SH-SY5Y (cell line): ENCODE results near the gene PCDH9.

Experiments used
- GATA2 ChIP-seq: IDR thresholded peaks from 2 replicates; pipeline ENCODE4 v1.6.1; 2011; ENCODE audit warnings: mild to moderate bottlenecking, low read depth, low read length
- GATA3 ChIP-seq: IDR thresholded peaks from 2 replicates; pipeline ENCODE4 v1.6.1; 2011; ENCODE audit warnings: low read depth, mild to moderate bottlenecking, low read length, moderate library complexity

DNA sequence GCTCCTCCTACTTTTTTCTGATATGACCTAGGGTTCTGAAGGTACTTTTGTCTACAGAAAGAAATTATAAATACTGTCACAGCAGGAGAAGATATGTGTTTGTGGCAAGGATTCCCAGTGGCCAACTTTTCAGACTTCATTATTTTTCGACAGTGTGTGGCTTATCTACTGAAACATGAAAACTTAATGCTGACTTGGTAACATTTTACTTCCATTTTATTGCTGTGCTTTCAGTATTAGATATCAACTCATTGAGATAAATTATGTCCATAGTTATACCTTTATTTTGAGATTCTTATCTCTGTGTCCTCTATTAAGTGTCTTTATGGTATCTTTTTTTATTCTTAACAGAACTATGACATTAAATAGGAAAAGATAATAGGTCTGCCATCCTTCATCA is 700.0 kb downstream of the PCDH9 start:
- TF ChIP-seq GATA2 (no peak), GATA3 (no peak)
